CD14-positive monocyte (primary cell): ENCODE measurements around the gene CELF2. TPM values are rescaled to one million over a fixed set of nuclear protein-coding genes. Genes with fewer than 3 reads are reported as not detected.

Experiments
- DNase-seq, 3 donors: peaks; one replicate each; pipeline ENCODE4 v3.0.0-alpha.2; 2011 to 2022
- H2AFZ ChIP-seq: 2 replicates; pipeline ENCODE4 v1.6.0; 2012; ENCODE audit warnings: mild to moderate bottlenecking, low read depth, low read length, inconsistent platforms; ENCODE audit not compliant: insufficient read depth, poor library complexity, severe bottlenecking
- H3K27ac ChIP-seq, 2 donors: 1 replicate in 1 of 2; 2 replicates in 1 of 2; pipeline ENCODE4 v1.5.1; 2012 to 2013; ENCODE audit warnings: low read length in 2 of 2, control low read depth in 1 of 2, inconsistent platforms in 1 of 2, low read depth in 1 of 2, mild to moderate bottlenecking in 1 of 2
- H3K27me3 ChIP-seq, 2 donors: one replicate each; pipeline versions ENCODE4 v1.6.0 to v1.6.1; 2011 to 2013; ENCODE audit warnings: low read length in 2 of 2; ENCODE audit not compliant: control insufficient read depth in 2 of 2, insufficient read depth in 2 of 2
- H3K36me3 ChIP-seq, 2 donors: replicated peaks in 1 of 2; 1 replicate in 1 of 2; 2 replicates in 1 of 2; pipeline versions ENCODE4 v1.5.1 to v1.6.1; 2012 to 2013; ENCODE audit warnings: low read length in 2 of 2, control low read depth in 1 of 2, inconsistent platforms in 1 of 2, mild to moderate bottlenecking in 1 of 2; ENCODE audit not compliant: insufficient read depth in 2 of 2, control insufficient read depth in 1 of 2
- H3K4me1 ChIP-seq, 2 donors: 1 replicate in 1 of 2; 2 replicates in 1 of 2; pipeline versions ENCODE4 v1.5.1 to v1.6.1; 2012 to 2013; ENCODE audit warnings: low read length in 2 of 2, control low read depth in 1 of 2, inconsistent platforms in 1 of 2, mild to moderate bottlenecking in 1 of 2, moderate library complexity in 1 of 2; ENCODE audit not compliant: insufficient read depth in 2 of 2, control insufficient read depth in 1 of 2
- H3K4me2 ChIP-seq: replicated peaks from 2 replicates; pipeline ENCODE3; 2012; ENCODE audit warnings: low read length, moderate library complexity, mild to moderate bottlenecking; ENCODE audit not compliant: poor library complexity, severe bottlenecking; ENCODE audit errors: extremely low read depth
- H3K4me3 ChIP-seq, 3 experiments: fragments of 200-600 bp in 1 of 3; sonication (generic) in 1 of 3; replicated peaks in 1 of 3; 1 replicate in 2 of 3; 2 replicates in 1 of 3; pipeline ENCODE4 v1.5.1; 2011 to 2013; ENCODE audit warnings: low read length in 3 of 3, mild to moderate bottlenecking in 3 of 3, control low read depth in 2 of 3, low read depth in 2 of 3, inconsistent platforms in 1 of 3, moderate library complexity in 1 of 3
- H3K79me2 ChIP-seq: 2 replicates; pipeline ENCODE4 v1.6.0; 2012; ENCODE audit warnings: mild to moderate bottlenecking, control low read depth, inconsistent platforms, low read length, moderate library complexity; ENCODE audit not compliant: insufficient read depth
- H3K9ac ChIP-seq: 2 replicates; pipeline ENCODE4 v1.6.0; 2017; ENCODE audit warnings: low read length, mild to moderate bottlenecking; ENCODE audit not compliant: insufficient read depth, poor library complexity, severe bottlenecking
- H3K9me3 ChIP-seq, 2 donors: replicated peaks in 1 of 2; 1 replicate in 1 of 2; 2 replicates in 1 of 2; pipeline versions ENCODE4 v1.5.1 to v1.6.1; 2012 to 2013; ENCODE audit warnings: low read length in 2 of 2, control low read depth in 1 of 2; ENCODE audit not compliant: control insufficient read depth in 1 of 2, insufficient read depth in 1 of 2
- H4K20me1 ChIP-seq: 2 replicates; pipeline ENCODE4 v1.6.0; 2012; ENCODE audit warnings: mild to moderate bottlenecking, low read length, control low read depth, moderate library complexity; ENCODE audit not compliant: insufficient read depth
- H3K27ac Mint-ChIP-seq, 7 donors: one replicate each; pipeline ENCODE4 v1.8.0; 2020; ENCODE audit warnings: mild to moderate bottlenecking in 7 of 7, mixed read lengths in 7 of 7, moderate library complexity in 6 of 7, inconsistent platforms in 2 of 7
- H3K27me3 Mint-ChIP-seq, 3 donors: one replicate each; pipeline ENCODE4 v1.8.0; 2021 to 2022; ENCODE audit warnings: low read depth in 3 of 3, mild to moderate bottlenecking in 3 of 3, mixed read lengths in 3 of 3, moderate library complexity in 3 of 3, inconsistent platforms in 1 of 3
- H3K36me3 Mint-ChIP-seq, 2 donors: one replicate each; pipeline ENCODE4 v1.8.0; 2020; ENCODE audit warnings: mixed read lengths in 2 of 2, inconsistent platforms in 1 of 2, mild to moderate bottlenecking in 1 of 2
- H3K4me1 Mint-ChIP-seq: one replicate; pipeline ENCODE4 v1.8.0; 2020; ENCODE audit warnings: mild to moderate bottlenecking, mixed read lengths
- H3K4me3 Mint-ChIP-seq, 2 donors: one replicate each; pipeline ENCODE4 v1.8.0; 2020; ENCODE audit warnings: mild to moderate bottlenecking in 2 of 2, mixed read lengths in 2 of 2, moderate library complexity in 1 of 2
- H3K9me3 Mint-ChIP-seq, 7 donors: one replicate each; pipeline ENCODE4 v1.8.0; 2020 to 2022; ENCODE audit warnings: mixed read lengths in 7 of 7, mild to moderate bottlenecking in 6 of 7, moderate library complexity in 6 of 7, inconsistent platforms in 2 of 7
- WGBS: methylation state at CpG from one replicate; pipeline ENCODE4 v1.1.5; 2013; ENCODE audit warnings: missing lambda C conversion rate; ENCODE audit not compliant: insufficient coverage; 5-methylcytosine and 5-hydroxymethylcytosine counted together
- intact Hi-C, 2 donors: fragments of 100-400 bp; cut with micrococcal nuclease; formaldehyde crosslinking; loops; one replicate each; pipeline versions ENCODE4 v1.15.0 to v1.15.1; 2023
- polyA plus RNA-seq, 3 donors: library from polyadenylated mRNA; depleted of rRNA in 1 of 3; unstranded in 2 of 3; stranded (reverse) in 1 of 3; fragments of 300-500 nt in 2 of 3; fragments of >200 nt in 1 of 3; fragmentation: Illumina TruSeq in 2 of 3; gene quantifications; 1 replicate in 2 of 3; 2 replicates in 1 of 3; pipeline ENCODE4 v1.2.3, GENCODE V29; 2012 to 2021
- TF ChIP-seq, protein P1 (sequence below): fragments of 200-600 bp; IDR thresholded peaks from one replicate; pipeline ENCODE4 v1.8.0; 2022; ENCODE audit warnings: antibody characterized with exemption, mild to moderate bottlenecking

CELF2 gene
- polyA plus RNA-seq, 3 donors, result 53.5 to 93.3 (median 80.5) TPM

GRCh38 chr10:11142777-11143176 is 125.1 kb downstream of the CELF2 start:
- peaks cover 55% of the 10 kb centered on the region for H3K4me1 Mint-ChIP-seq
- Histone ChIP-seq H3K4me3 (no peak overlapping the region), H3K9me3 (no peaks in the 10 kb centered on the region), H3K4me1 (peaks cover 49 to 51% of the 10 kb centered on the region in 2 donors), H3K27ac (peak overlapping the region in 1 of 2 donors; percentile 46), H2AFZ (peak overlapping the region; percentile 8), H3K36me3 (no peaks in the 10 kb centered on the region), H3K27me3 (no peaks in the 10 kb centered on the region), H4K20me1 (no peaks in the 10 kb centered on the region), H3K9ac (no peak overlapping the region), H3K79me2 (peaks cover 25% of the 10 kb centered on the region), H3K4me2 (no peak overlapping the region)
- no peaks in the 10 kb centered on the region for H3K36me3 Mint-ChIP-seq
- peak overlapping the region in 4 of 7 donors; percentile 3 to 74 (median 48) for H3K27ac Mint-ChIP-seq
- H3K27me3 Mint-ChIP-seq, result peaks cover 0 to 1% (median 0%) of the 10 kb centered on the region in 3 donors
- WGBS, result 79% methylated on average over 3 of the region's 8 CpGs
- DNase-seq, result no peak
- intact Hi-C loops, result no loop called here
- H3K9me3 Mint-ChIP-seq, result peaks cover 0 to 4% (median 0%) of the 10 kb centered on the region in 7 donors
- no peak overlapping the region for H3K4me3 Mint-ChIP-seq
- TF ChIP-seq, protein P1, sequence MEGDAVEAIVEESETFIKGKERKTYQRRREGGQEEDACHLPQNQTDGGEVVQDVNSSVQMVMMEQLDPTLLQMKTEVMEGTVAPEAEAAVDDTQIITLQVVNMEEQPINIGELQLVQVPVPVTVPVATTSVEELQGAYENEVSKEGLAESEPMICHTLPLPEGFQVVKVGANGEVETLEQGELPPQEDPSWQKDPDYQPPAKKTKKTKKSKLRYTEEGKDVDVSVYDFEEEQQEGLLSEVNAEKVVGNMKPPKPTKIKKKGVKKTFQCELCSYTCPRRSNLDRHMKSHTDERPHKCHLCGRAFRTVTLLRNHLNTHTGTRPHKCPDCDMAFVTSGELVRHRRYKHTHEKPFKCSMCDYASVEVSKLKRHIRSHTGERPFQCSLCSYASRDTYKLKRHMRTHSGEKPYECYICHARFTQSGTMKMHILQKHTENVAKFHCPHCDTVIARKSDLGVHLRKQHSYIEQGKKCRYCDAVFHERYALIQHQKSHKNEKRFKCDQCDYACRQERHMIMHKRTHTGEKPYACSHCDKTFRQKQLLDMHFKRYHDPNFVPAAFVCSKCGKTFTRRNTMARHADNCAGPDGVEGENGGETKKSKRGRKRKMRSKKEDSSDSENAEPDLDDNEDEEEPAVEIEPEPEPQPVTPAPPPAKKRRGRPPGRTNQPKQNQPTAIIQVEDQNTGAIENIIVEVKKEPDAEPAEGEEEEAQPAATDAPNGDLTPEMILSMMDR, result no peak

- Histone ChIP-seq H3K27me3 (no peaks in the 10 kb centered on the region), H3K9ac (no peak overlapping the region), H3K79me2 (peaks cover 25% of the 10 kb centered on the region), H3K4me1 (peaks cover 54 to 56% of the 10 kb centered on the region in 2 donors), H3K36me3 (no peaks in the 10 kb centered on the region), H2AFZ (peak overlapping the region; percentile 8), H3K27ac (peak overlapping the region in 1 of 2 donors; percentile 46), H3K4me2 (peak overlapping the region; percentile 13), H4K20me1 (no peaks in the 10 kb centered on the region), H3K9me3 (no peaks in the 10 kb centered on the region), H3K4me3 (no peak overlapping the region)
- peak in 2 of 3 donors; percentile 44 to 53 for DNase-seq
- peaks cover 0 to 1% (median 0%) of the 10 kb centered on the region in 3 donors for H3K27me3 Mint-ChIP-seq
- H3K27ac Mint-ChIP-seq, result peak overlapping the region in 5 of 7 donors; percentile 3 to 62 (median 32)
- TF ChIP-seq, protein P1, result no peak
- no peak overlapping the region for H3K4me3 Mint-ChIP-seq
- intact Hi-C loops, result no loop called here
- peaks cover 0 to 4% (median 0%) of the 10 kb centered on the region in 7 donors for H3K9me3 Mint-ChIP-seq
- 52% methylated on average over 3 of the region's 5 CpGs for WGBS
- no peaks in the 10 kb centered on the region for H3K36me3 Mint-ChIP-seq
- peaks cover 59% of the 10 kb centered on the region for H3K4me1 Mint-ChIP-seq
These were observed 125.6 kb downstream of the CELF2 start for GRCh38 chr10:11143242-11143641.
